AG04449 (cell line): ENCODE results near the gene OLA1.

ENCODE experiments used
- CTCF ChIA-PET: fragments of 350-600 bp; formaldehyde crosslinking; extraction: SDS; loops from one replicate; lab custom pipeline; 2021; ENCODE audit warnings: antibody characterized with exemption; lab: Yijun Ruan, JAX
- POLR2A ChIA-PET: fragments of 400-600, 350-600 bp; formaldehyde crosslinking; extraction: SDS; loops from one replicate; lab custom pipeline; 2020; ENCODE audit warnings: antibody characterized with exemption, inconsistent platforms; lab: Yijun Ruan, JAX
- DNase-seq: peaks from one replicate; pipeline ENCODE4 v3.0.0-alpha.2; 2010; ENCODE audit warnings: low read depth, low spot score
- H3K4me3 ChIP-seq: 2 replicates; pipeline ENCODE4 v1.5.1; 2011; ENCODE audit warnings: low read depth, mild to moderate bottlenecking, control low read depth, low read length
- CTCF ChIP-seq: IDR thresholded peaks from one replicate; pipeline ENCODE4 v1.5.1; 2011; ENCODE audit warnings: mild to moderate bottlenecking, moderate library complexity, low read length, control low read depth, inconsistent platforms; ENCODE audit not compliant: insufficient read depth; ENCODE audit errors: missing control alignments

The OLA1 gene

GRCh38 chr2:174080672-174081121 lies 167.6 kb downstream of the OLA1 start:
- no peak for TF ChIP-seq CTCF
- no peak for DNase-seq
- no peak overlapping the region for H3K4me3 ChIP-seq
- CTCF ChIA-PET: interaction anchor here (1.4 to 1.6 kb wide), 3 partner anchors 9 to 331 kb away, joined by 3 to 5 read pairs (median 5); no protein-coding TSS in a partner anchor
- POLR2A ChIA-PET: no interaction called here

- H3K4me3 ChIP-seq: no peak overlapping the region
- POLR2A ChIA-PET: no interaction called here
- TF ChIP-seq CTCF: peak; percentile 21
- CTCF ChIA-PET: interaction anchor here (0.8 to 2.0 kb wide), 15 partner anchors 10 to 676 kb away, joined by 3 to 8 read pairs (median 3); no protein-coding TSS in a partner anchor
- no peak for DNase-seq
These were observed 170.1 kb downstream of the OLA1 start for GRCh38 chr2:174078275-174078674.

- CTCF ChIA-PET: interaction anchor here (1.3 to 1.6 kb wide), 4 partner anchors 13 to 263 kb away, joined by 3 to 4 read pairs (median 3); no protein-coding TSS in a partner anchor
- POLR2A ChIA-PET: no interaction called here
- TF ChIP-seq CTCF: no peak
- no peak for DNase-seq
- H3K4me3 ChIP-seq: no peak overlapping the region
These were observed 171.4 kb downstream of the OLA1 start for GRCh38 chr2:174076975-174077374.

DNA sequence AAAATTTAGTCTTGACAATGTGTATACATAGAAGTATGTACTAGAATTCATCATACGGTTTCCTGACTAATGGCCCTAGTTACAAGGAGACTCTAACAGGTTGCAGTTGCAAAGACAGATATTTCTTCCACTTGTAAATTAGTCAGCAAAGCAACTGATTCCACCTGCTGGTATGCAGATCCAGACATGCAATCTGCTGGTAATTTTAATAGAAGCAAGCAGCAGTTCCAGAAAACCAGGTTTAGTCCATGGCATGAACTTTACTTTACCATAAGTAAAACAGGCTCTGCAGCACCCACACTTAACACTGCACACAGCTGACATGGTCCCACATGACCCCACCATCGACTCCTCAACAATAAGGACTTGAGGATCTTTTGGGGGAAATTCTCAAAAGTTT lies 172.3 kb downstream of the OLA1 start:
- CTCF ChIA-PET: interaction anchor here (1.3 to 1.5 kb wide), 3 partner anchors 25 to 264 kb away, joined by 3 to 4 read pairs (median 3); no protein-coding TSS in a partner anchor
- TF ChIP-seq CTCF: no peak

GRCh38 chr2:174074831-174075230 lies 173.5 kb downstream of the OLA1 start:
- TF ChIP-seq CTCF: no peak
- CTCF ChIA-PET: no interaction called here

More for the DNA sequence above, 172.3 kb downstream of the OLA1 start:
- POLR2A ChIA-PET: no interaction called here
- no peak for DNase-seq
- H3K4me3 ChIP-seq: no peak overlapping the region

GRCh38 chr2:174072857-174073256 lies 175.5 kb downstream of the OLA1 start:
- no peak overlapping the region for H3K4me3 ChIP-seq
- no peak for DNase-seq
- ChIA-PET CTCF (interaction anchor here (1.1 to 1.8 kb wide), 3 partner anchors 16 to 323 kb away, joined by 3 to 6 read pairs (median 3); no protein-coding TSS in a partner anchor), POLR2A (interaction anchor here (0.7 kb wide), 1 partner anchor 42 kb away, joined by 3 read pairs; no protein-coding TSS in a partner anchor)
- TF ChIP-seq CTCF: no peak

More at GRCh38 chr2:174074831-174075230, 173.5 kb downstream of the OLA1 start:
- no peak for DNase-seq
- no peak overlapping the region for H3K4me3 ChIP-seq
- POLR2A ChIA-PET: no interaction called here
